NT2/D1 (cell line): ENCODE results near the gene CAMK1G.

ENCODE experiments used
- SUZ12 ChIP-seq: IDR thresholded peaks from 2 replicates; pipeline ENCODE4 v1.6.1; 2011; ENCODE audit not compliant: insufficient read length, insufficient read depth; ENCODE audit errors: extremely low read depth
- YY1 ChIP-seq: IDR thresholded peaks from 2 replicates; pipeline ENCODE4 v1.6.1; 2011; ENCODE audit not compliant: insufficient read length, insufficient read depth

GRCh38 chr1:209626346-209627026 is 43.0 kb downstream of the CAMK1G start:
- no peak for TF ChIP-seq SUZ12
- TF ChIP-seq YY1: no peak
